Activated CD8-positive, alpha-beta T cell treated with anti-CD3 and anti-CD28 coated beads for 36 hours (primary cell): ENCODE results near the gene PKN1. TPM values are rescaled to one million over a fixed set of nuclear protein-coding genes. Genes with fewer than 3 reads are reported as not detected.
A peak's percentile ranks its signal among the peaks of the same experiment; 100 is the strongest.

ENCODE experiments used
- ATAC-seq: fragments of 200-7000 bp; cut with Tn5 transposase; one replicate; pipeline ENCODE4 v1.10.0; 2021; ENCODE audit warnings: mild to moderate bottlenecking, moderate library complexity
- CTCF ChIA-PET: fragments of 350-600 bp; sonication (Branson Sonifier 250); formaldehyde crosslinking; loops from one replicate; lab custom pipeline; 2021; ENCODE audit warnings: antibody characterized with exemption; lab: Charles Lee
- POLR2A ChIA-PET: fragments of 350-600 bp; sonication (Branson Sonifier 250); formaldehyde crosslinking; loops from one replicate; lab custom pipeline; 2021; ENCODE audit warnings: antibody characterized with exemption; lab: Charles Lee
- DNase-seq: peaks from one replicate; pipeline ENCODE4 v3.0.0-alpha.2; 2020
- H3K27ac Mint-ChIP-seq: one replicate; pipeline ENCODE4 v1.8.0; 2021; ENCODE audit warnings: mild to moderate bottlenecking, mixed read lengths
- H3K27me3 Mint-ChIP-seq: one replicate; pipeline ENCODE4 v1.8.0; 2021; ENCODE audit warnings: mixed read lengths
- H3K36me3 Mint-ChIP-seq: one replicate; pipeline ENCODE4 v1.8.0; 2021; ENCODE audit warnings: low read depth, mixed read lengths
- H3K4me1 Mint-ChIP-seq: one replicate; pipeline ENCODE4 v1.8.0; 2021; ENCODE audit warnings: low read depth, mixed read lengths
- H3K4me3 Mint-ChIP-seq: one replicate; pipeline ENCODE4 v1.8.0; 2021; ENCODE audit warnings: mild to moderate bottlenecking, moderate library complexity, mixed read lengths
- H3K9me3 Mint-ChIP-seq: one replicate; pipeline ENCODE4 v1.8.0; 2021; ENCODE audit warnings: mixed read lengths
- intact Hi-C: fragments of 100-400 bp; cut with micrococcal nuclease; formaldehyde crosslinking; loops from one replicate; pipeline ENCODE4 v1.10.0; 2022
- total RNA-seq, 2 experiments: library from RNA; stranded (reverse); gene quantifications; one replicate each; pipeline ENCODE4 v1.2.3, GENCODE V29; 2021
- TF ChIP-seq, protein P1 (sequence below): fragments of 200-600 bp; IDR thresholded peaks from one replicate; pipeline ENCODE4 v1.8.0; 2022; ENCODE audit warnings: antibody characterized with exemption, mild to moderate bottlenecking

The PKN1 gene
- total RNA-seq, 2 experiments from 2014 or later, result 172 to 192 TPM

GRCh38 chr19:14517446-14517839 is 84.3 kb downstream of the PKN1 start:
- CTCF ChIA-PET, result interaction anchor here (1.1 to 1.8 kb wide), 5 partner anchors 7 to 39 kb away, joined by 3 to 8 read pairs (median 4); no protein-coding TSS in a partner anchor
- Mint-ChIP-seq H3K36me3 (peaks cover 41% of the 10 kb centered on the region), H3K27me3 (no peaks in the 10 kb centered on the region), H3K9me3 (no peaks in the 10 kb centered on the region), H3K27ac (peak overlapping the region; percentile 73), H3K4me3 (peak overlapping the region; percentile 81), H3K4me1 (peaks cover 60% of the 10 kb centered on the region)
- ATAC-seq, result no peak
- DNase-seq, result no peak
- intact Hi-C loops, result no loop called here
- TF ChIP-seq, protein P1, sequence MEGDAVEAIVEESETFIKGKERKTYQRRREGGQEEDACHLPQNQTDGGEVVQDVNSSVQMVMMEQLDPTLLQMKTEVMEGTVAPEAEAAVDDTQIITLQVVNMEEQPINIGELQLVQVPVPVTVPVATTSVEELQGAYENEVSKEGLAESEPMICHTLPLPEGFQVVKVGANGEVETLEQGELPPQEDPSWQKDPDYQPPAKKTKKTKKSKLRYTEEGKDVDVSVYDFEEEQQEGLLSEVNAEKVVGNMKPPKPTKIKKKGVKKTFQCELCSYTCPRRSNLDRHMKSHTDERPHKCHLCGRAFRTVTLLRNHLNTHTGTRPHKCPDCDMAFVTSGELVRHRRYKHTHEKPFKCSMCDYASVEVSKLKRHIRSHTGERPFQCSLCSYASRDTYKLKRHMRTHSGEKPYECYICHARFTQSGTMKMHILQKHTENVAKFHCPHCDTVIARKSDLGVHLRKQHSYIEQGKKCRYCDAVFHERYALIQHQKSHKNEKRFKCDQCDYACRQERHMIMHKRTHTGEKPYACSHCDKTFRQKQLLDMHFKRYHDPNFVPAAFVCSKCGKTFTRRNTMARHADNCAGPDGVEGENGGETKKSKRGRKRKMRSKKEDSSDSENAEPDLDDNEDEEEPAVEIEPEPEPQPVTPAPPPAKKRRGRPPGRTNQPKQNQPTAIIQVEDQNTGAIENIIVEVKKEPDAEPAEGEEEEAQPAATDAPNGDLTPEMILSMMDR, result no peak
- POLR2A ChIA-PET, result interaction anchor here (0.6 to 3.5 kb wide), 9 partner anchors 10 to 99 kb away, joined by 3 to 23 read pairs (median 4); partner anchors contain the start of genes DDX39A, GIPC1 and PKN1

GRCh38 chr19:14517840-14518505 is 84.9 kb downstream of the PKN1 start, which contains the start of gene DNAJB1:
Gene DNAJB1 (minus strand): TSS chr19:14518397. CDS start chr19:14518349, 48 bp downstream.
- no peaks in the 10 kb centered on the region for H3K9me3 Mint-ChIP-seq
- no peaks in the 10 kb centered on the region for H3K27me3 Mint-ChIP-seq
- DNase-seq, result peak; percentile 68
- H3K27ac Mint-ChIP-seq, result peak within 1 kb of the TSS; percentile 95
- CTCF ChIA-PET, result interaction anchor here (1.1 to 1.8 kb wide), 6 partner anchors 8 to 38 kb away, joined by 3 to 8 read pairs (median 4); no protein-coding TSS in a partner anchor
- peak; percentile 34 for ATAC-seq
- intact Hi-C loops, result no loop called here
- peak within 1 kb of the TSS; percentile 81 for H3K4me3 Mint-ChIP-seq
- POLR2A ChIA-PET, result interaction anchor here (0.6 to 3.5 kb wide), 10 partner anchors 9 to 99 kb away, joined by 3 to 23 read pairs (median 4); partner anchors contain the start of genes DDX39A, GIPC1, PKN1 and TECR
- TF ChIP-seq, protein P1, result no peak
- peaks cover 41% of the 10 kb centered on the region for H3K36me3 Mint-ChIP-seq
- peaks cover 65% of the 10 kb centered on the region for H3K4me1 Mint-ChIP-seq

DNA sequence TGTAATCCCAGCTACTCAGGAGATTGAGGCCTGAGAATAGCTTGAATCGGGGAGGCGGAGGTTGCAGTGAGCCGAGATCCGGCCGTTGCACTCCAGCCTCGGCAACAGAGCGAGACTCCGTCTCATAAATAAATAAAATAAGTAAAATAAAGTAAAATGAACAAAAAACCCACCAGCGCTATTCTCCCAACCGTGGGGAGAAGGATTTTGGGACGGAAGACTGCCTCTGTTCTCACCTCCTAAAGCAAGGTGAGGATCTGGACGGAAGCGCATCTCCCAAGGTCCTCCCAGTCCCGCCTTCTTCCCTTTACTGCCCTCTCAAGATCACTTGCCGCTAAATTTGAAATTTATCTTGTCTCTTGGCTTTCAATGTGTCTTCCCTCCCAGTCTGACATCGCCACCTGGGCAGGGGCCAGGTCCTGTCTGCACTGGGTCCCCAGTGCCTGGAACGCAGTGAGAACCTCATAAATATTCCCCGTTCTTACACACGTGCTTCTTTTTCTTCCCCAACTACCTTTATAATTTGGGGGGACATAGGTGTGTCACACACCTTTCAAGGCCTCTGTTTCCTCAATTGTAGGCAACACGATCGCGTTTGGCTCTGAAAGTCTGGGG is 86.2 kb downstream of the PKN1 start:
- intact Hi-C loops, result no loop called here

DNA sequence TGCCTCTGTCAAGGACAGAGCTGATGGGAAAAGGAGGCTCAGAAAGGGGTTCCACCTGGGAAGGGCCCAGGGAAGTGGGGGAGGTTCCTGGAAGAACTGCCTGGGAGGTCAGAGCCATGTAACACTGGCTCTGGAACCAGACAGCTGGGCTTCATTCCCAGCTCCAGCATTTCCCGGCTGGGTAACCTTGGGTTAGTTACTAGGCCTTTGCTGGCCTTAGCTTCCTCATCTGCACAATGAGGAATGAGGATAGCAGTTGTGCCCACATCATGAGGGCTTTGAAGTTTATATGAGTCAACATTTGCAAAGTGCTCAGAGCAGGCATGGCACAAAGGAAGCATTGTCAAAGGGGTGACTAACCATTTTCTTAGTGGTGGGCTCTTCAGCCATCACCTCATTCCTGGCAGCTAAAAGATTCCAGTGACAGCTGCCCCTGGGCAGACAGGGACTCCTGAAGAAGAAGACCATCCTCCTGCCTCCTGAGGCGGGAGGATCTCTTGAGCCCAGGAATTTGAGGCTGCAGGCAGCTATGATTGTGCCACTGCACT is 86.8 kb downstream of the PKN1 start:
- DNase-seq, result peak; percentile 41
- peaks cover 28% of the 10 kb centered on the region for H3K36me3 Mint-ChIP-seq
- peaks cover 59% of the 10 kb centered on the region for H3K4me1 Mint-ChIP-seq
- H3K27me3 Mint-ChIP-seq, result no peaks in the 10 kb centered on the region
- TF ChIP-seq, protein P1, result no peak
- peak overlapping the region; percentile 95 for H3K27ac Mint-ChIP-seq
- intact Hi-C loops, result no loop called here
- H3K4me3 Mint-ChIP-seq, result peak overlapping the region; percentile 81
- ChIA-PET CTCF (interaction anchor here (1.2 to 1.3 kb wide), 2 partner anchors 14 to 37 kb away, joined by 3 to 5 read pairs; no protein-coding TSS in a partner anchor), POLR2A (interaction anchor here (0.6 to 0.7 kb wide), 2 partner anchors 16 to 28 kb away, joined by 3 to 4 read pairs; no protein-coding TSS in a partner anchor)
- no peak for ATAC-seq
- H3K9me3 Mint-ChIP-seq, result no peaks in the 10 kb centered on the region

More for the DNA sequence above, 86.2 kb downstream of the PKN1 start:
- Mint-ChIP-seq H3K9me3 (no peaks in the 10 kb centered on the region), H3K4me1 (peaks cover 65% of the 10 kb centered on the region), H3K36me3 (peaks cover 34% of the 10 kb centered on the region), H3K4me3 (peak overlapping the region; percentile 81), H3K27ac (peak overlapping the region; percentile 95), H3K27me3 (no peaks in the 10 kb centered on the region)
- CTCF ChIA-PET, result interaction anchor here (1.2 to 1.3 kb wide), 2 partner anchors 13 to 37 kb away, joined by 3 to 5 read pairs; no protein-coding TSS in a partner anchor
- no peak for ATAC-seq
- TF ChIP-seq, protein P1, result no peak
- no peak for DNase-seq
- POLR2A ChIA-PET, result interaction anchor here (0.6 to 1.9 kb wide), 3 partner anchors 10 to 28 kb away, joined by 3 to 7 read pairs (median 4); partner anchors contain the start of gene TECR
